SK-N-MC (cell line): ENCODE data around the gene NEAT1.
A peak's percentile ranks its signal among the peaks of the same experiment; 100 is the strongest.

Experiments used
- EZH2 ChIP-seq: fragments of 200-600 bp; sonication (generic); IDR thresholded peaks from one replicate; pipeline ENCODE4 v1.6.1; 2017; ENCODE audit warnings: antibody characterized with exemption
- FOXP2 ChIP-seq: optimal IDR thresholded peaks from 2 replicates; pipeline ENCODE3; 2011; ENCODE audit warnings: mild to moderate bottlenecking, moderate library complexity; ENCODE audit not compliant: insufficient read depth; ENCODE audit errors: extremely low read length, control extremely low read depth
- POLR2AphosphoS5 ChIP-seq: IDR thresholded peaks from 2 replicates; pipeline ENCODE4 v1.6.1; 2012; ENCODE audit warnings: mild to moderate bottlenecking, low read depth, low read length, borderline replicate concordance

GRCh38 chr11:65420979-65421793 lies 1.4 kb upstream of the NEAT1 start:
- TF ChIP-seq POLR2AphosphoS5 (no peak), EZH2 (no peak), FOXP2 (peak; percentile 41)
